ENCODE results near the gene WDTC1. TPM values are rescaled to one million over a fixed set of nuclear protein-coding genes. Genes with fewer than 3 reads are reported as not detected.

Gene WDTC1, protein sequence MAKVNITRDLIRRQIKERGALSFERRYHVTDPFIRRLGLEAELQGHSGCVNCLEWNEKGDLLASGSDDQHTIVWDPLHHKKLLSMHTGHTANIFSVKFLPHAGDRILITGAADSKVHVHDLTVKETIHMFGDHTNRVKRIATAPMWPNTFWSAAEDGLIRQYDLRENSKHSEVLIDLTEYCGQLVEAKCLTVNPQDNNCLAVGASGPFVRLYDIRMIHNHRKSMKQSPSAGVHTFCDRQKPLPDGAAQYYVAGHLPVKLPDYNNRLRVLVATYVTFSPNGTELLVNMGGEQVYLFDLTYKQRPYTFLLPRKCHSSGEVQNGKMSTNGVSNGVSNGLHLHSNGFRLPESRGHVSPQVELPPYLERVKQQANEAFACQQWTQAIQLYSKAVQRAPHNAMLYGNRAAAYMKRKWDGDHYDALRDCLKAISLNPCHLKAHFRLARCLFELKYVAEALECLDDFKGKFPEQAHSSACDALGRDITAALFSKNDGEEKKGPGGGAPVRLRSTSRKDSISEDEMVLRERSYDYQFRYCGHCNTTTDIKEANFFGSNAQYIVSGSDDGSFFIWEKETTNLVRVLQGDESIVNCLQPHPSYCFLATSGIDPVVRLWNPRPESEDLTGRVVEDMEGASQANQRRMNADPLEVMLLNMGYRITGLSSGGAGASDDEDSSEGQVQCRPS
- 10 to 100 TPM; 21.4 to 40.9 (median 27.9) TPM for total RNA-seq

- TF ChIP-seq CTCF (IDR thresholded peaks at IDR 0.05; ENCODE audit: low read depth) = no peak
These were observed at the start of gene WDTC1 for GRCh38 chr1:27234049-27234882. Gene WDTC1 (plus strand): TSS chr1:27234632. CDS start chr1:27261055, 26,423 bp downstream.

DNA sequence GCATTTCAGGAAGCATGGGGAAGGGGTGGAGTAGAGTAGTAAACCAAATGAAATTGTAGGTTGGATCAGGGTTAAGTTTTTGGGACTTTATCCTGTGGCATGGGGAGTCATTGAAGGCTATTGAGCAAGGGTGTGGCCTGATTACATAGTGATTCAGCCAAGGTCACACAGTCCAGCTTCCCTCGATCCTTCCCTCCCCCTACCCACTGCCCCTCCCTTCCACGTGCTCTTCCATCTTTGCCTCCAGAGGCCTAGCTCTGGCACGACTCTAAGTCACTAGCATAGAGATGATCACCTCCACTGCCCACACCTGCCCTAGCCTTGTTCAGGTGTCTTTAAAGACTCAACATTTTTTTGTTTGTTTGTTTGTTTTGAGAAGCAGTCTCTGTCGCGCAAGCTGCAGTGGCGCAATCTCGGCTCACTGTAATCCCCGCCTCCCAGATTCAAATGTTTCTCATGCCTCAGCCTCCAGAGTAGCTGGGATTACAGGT is 42.3 kb upstream of the WDTC1 start:
- no peak for TF ChIP-seq CTCF (IDR thresholded peaks at IDR 0.05; ENCODE audit: low read depth)

- TF ChIP-seq CTCF (IDR thresholded peaks at IDR 0.05; ENCODE audit: low read depth) = no peak
These were observed 41.2 kb upstream of the WDTC1 start for GRCh38 chr1:27193194-27193593.

DNA sequence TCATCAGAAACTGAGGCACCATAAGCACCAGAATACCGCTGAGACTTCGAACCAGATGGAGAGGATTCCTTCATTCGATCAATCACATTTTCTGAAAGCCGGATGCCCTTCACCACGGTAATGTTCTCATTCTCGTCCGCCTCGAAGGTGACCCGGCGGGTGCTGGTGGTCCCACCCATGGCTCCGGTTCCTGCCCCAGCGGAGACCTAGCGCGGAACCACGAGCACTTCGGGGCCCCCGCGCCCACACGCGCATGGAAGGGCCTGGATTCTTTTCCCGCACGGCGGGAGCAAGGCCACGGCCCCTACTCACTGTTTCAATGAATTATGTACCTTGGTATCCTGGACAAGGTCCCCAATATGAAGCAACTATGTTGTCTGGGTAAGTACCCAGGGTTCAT is 33.1 kb upstream of the WDTC1 start:
- no peak for TF ChIP-seq CTCF (IDR thresholded peaks at IDR 0.05; ENCODE audit: low read depth)

- no peak for TF ChIP-seq CTCF (IDR thresholded peaks at IDR 0.05; ENCODE audit: low read depth)
These were observed 30.5 kb upstream of the WDTC1 start for GRCh38 chr1:27203946-27204345.

DNA sequence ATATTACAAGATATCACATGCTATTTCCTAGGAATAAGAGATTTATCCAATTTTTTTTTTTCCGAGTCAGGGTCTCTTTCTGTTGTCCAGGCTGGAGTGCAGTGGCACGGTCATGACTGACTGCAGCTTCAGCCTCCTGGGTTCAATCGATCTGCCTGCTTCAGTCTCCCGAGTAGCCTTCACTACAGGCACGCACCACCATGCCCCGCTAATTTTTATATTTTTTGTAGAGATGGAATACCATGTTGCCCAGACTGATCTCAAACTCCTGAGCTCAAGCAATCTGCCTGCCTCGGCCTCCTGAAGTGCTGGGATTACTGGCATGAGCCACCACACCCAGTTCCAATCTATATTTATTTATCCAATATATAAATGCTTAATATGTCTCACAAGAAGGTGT is 18.0 kb upstream of the WDTC1 start:
- no peak for TF ChIP-seq CTCF (IDR thresholded peaks at IDR 0.05; ENCODE audit: low read depth)
